Measurements from ENCODE around the gene SUMO3.

DNA sequence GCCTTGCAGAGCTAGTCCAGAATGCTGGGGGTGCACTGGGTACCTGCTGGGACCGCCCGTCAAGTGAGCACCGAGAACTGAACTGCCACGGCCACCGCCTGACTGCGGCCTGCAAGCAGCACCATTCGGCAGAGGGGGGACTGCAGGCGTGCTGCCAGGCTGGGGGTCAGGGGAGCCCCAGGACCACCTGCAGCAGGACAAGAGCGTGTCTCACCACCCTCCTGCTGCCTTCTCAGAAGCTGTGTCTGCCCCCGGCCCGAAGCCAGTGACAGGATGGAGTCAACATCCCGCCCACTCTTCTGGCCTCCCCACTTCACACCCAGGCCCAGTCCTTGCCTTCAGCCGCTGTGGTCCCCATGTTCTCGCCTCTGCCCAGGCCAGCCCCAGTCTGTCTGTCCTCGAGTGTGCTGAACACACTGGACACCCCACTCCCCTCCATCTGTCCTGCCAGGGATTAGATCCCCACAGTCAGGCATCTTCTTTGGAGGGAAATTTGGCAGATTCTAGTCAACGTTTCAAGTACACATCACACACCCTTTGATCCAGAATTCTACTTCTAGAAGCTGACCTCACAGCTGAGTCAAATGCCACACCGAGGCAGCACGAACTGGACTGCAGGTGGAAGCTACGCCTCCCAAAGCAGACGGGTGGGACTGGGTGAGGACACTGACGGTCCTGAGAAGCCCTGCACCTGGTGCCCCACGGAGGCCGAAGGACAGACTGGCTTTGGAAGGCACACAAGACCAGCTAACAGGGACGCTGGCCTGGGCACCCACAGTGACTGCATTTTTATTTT lies 29.6 kb upstream of the SUMO3 start:
- TF ChIP-seq POLR2A (IDR thresholded peaks at IDR 0.05; ENCODE audit: low read length) = no peak
- TF ChIP-seq GATA1 (IDR thresholded peaks at IDR 0.05; ENCODE audit: low read depth, low read length) = no peak

All from erythroblast (primary cell).